ENCODE results near the gene COL8A1.

DNA sequence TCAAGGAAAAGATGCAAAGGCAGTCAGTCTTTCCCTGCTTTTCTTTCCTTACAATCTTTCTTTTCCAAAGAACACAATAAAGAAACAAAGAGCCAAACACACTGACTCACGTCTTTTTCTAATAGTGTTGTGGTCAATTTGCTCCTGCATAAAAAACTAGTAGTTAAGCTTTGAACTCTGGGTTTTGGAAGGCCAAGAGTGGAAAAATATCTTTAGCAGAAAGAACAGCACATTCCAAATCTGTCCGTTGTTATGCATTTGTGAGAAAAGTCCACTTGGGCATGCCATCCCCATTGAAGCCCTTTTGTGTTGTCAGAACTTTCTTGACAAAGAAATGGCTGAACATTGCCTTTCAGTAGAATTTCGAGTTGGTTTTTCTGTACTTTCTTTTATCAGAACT is 18.2 kb downstream of the COL8A1 start:
- TF ChIP-seq, protein P1, sequence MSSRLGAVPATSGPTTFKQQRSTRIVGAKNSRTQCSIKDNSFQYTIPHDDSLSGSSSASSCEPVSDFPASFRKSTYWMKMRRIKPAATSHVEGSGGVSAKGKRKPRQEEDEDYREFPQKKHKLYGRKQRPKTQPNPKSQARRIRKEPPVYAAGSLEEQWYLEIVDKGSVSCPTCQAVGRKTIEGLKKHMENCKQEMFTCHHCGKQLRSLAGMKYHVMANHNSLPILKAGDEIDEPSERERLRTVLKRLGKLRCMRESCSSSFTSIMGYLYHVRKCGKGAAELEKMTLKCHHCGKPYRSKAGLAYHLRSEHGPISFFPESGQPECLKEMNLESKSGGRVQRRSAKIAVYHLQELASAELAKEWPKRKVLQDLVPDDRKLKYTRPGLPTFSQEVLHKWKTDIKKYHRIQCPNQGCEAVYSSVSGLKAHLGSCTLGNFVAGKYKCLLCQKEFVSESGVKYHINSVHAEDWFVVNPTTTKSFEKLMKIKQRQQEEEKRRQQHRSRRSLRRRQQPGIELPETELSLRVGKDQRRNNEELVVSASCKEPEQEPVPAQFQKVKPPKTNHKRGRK (tag; IDR thresholded peaks at IDR 0.05), result no peak
- TF ChIP-seq SP1 (CRISPR knock-in tag; IDR thresholded peaks at IDR 0.05), result no peak
- TF ChIP-seq, protein P2, sequence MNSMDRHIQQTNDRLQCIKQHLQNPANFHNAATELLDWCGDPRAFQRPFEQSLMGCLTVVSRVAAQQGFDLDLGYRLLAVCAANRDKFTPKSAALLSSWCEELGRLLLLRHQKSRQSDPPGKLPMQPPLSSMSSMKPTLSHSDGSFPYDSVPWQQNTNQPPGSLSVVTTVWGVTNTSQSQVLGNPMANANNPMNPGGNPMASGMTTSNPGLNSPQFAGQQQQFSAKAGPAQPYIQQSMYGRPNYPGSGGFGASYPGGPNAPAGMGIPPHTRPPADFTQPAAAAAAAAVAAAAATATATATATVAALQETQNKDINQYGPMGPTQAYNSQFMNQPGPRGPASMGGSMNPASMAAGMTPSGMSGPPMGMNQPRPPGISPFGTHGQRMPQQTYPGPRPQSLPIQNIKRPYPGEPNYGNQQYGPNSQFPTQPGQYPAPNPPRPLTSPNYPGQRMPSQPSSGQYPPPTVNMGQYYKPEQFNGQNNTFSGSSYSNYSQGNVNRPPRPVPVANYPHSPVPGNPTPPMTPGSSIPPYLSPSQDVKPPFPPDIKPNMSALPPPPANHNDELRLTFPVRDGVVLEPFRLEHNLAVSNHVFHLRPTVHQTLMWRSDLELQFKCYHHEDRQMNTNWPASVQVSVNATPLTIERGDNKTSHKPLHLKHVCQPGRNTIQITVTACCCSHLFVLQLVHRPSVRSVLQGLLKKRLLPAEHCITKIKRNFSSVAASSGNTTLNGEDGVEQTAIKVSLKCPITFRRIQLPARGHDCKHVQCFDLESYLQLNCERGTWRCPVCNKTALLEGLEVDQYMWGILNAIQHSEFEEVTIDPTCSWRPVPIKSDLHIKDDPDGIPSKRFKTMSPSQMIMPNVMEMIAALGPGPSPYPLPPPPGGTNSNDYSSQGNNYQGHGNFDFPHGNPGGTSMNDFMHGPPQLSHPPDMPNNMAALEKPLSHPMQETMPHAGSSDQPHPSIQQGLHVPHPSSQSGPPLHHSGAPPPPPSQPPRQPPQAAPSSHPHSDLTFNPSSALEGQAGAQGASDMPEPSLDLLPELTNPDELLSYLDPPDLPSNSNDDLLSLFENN (IDR thresholded peaks at IDR 0.05; ENCODE audit: low read depth in 2 of 2, low read length in 2 of 2), result no peak
- TF ChIP-seq LARP7 (IDR thresholded peaks at IDR 0.05), result no peak
